ENCODE measurements around the gene LPAR4. TPM values are rescaled to one million over a fixed set of nuclear protein-coding genes. Genes with fewer than 3 reads are reported as not detected.

Gene LPAR4, protein sequence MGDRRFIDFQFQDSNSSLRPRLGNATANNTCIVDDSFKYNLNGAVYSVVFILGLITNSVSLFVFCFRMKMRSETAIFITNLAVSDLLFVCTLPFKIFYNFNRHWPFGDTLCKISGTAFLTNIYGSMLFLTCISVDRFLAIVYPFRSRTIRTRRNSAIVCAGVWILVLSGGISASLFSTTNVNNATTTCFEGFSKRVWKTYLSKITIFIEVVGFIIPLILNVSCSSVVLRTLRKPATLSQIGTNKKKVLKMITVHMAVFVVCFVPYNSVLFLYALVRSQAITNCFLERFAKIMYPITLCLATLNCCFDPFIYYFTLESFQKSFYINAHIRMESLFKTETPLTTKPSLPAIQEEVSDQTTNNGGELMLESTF
- total RNA-seq (not detected), total RNA-seq (0 to 0.28 (median 0) reads per million in 29 experiments)
- 0.07 TPM for total RNA-seq (2013)

GRCh38 chrX:78747489-78747888 is at the start of gene LPAR4:
LPAR4 (plus strand) TSS chrX:78747720; CDS start chrX:78754870, 7,150 bp downstream.
- no CpG with 5 or more reads among the region's 9 CpGs for WGBS (ENCODE audit: insufficient coverage)
- no peaks in the 10 kb centered on the region for H3K36me3 ChIP-seq (ENCODE audit: control insufficient read depth in 2 of 2, extremely low read depth in 1 of 2, insufficient read depth in 1 of 2, low read length in 1 of 2)
- peaks cover 0 to 21% of the 10 kb centered on the region in 2 donors for H3K27me3 Mint-ChIP-seq
- H3K27me3 ChIP-seq (replicated peaks in 1 of 2; ENCODE audit: control insufficient read depth in 2 of 2, extremely low read depth in 1 of 2, insufficient read depth in 2 of 2, low read length in 1 of 2), result no peaks in the 10 kb centered on the region
- H3K4me3 Mint-ChIP-seq, result no peak within 1 kb of the TSS
- H3K36me3 Mint-ChIP-seq, result no peaks in the 10 kb centered on the region
- POLR2A ChIA-PET, result interaction anchor here in 1 of 2 donors (0.6 kb wide), 1 partner anchor 916 kb away, joined by 5 read pairs; no protein-coding TSS in a partner anchor
- no peaks in the 10 kb centered on the region for H3K9me3 ChIP-seq
- no peak within 1 kb of the TSS for H3K27ac ChIP-seq (ENCODE audit: low read length)
- H3K4me1 Mint-ChIP-seq, result no peaks in the 10 kb centered on the region
- no peak within 1 kb of the TSS for H3K4me3 ChIP-seq (ENCODE audit: control insufficient read depth in 1 of 2, extremely low read depth in 1 of 2, low read length in 1 of 2)
- no peaks in the 10 kb centered on the region for H3K9me3 Mint-ChIP-seq
- H3K4me1 ChIP-seq (ENCODE audit: control insufficient read depth in 1 of 2, extremely low read depth in 1 of 2, insufficient read depth in 2 of 2, low read length in 2 of 2), result no peaks in the 10 kb centered on the region
- CTCF ChIA-PET, result no interaction called here
- DNase-seq (no peak), ATAC-seq (replicated peaks in 1 of 4) (no peak)
- no peak within 1 kb of the TSS for H3K27ac Mint-ChIP-seq

DNA sequence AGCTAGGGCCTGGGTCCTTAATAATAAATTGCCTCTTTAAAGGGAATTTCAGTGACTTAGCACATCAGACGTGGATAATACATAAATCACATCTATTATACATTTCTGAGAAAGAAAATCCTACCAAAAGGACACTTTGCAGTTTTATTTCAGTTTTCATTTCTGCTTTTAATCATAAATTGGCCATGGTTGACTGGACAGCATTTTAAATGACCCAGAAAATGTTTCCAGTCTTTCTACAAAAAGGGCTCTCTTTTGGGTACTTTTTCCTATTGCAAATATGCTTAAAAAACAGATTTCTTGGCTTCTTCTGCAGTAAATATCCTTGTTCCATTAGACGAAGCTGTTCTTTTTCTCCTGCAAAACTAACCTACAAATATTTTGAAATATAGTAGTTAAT is 41.4 kb upstream of the LPAR4 start:
- no CpG with 5 or more reads among the region's 2 CpGs for WGBS (ENCODE audit: insufficient coverage)
- Mint-ChIP-seq H3K36me3 (no peaks in the 10 kb centered on the region), H3K27me3 (peaks cover 0 to 9% of the 10 kb centered on the region in 2 donors), H3K9me3 (no peaks in the 10 kb centered on the region), H3K4me1 (no peaks in the 10 kb centered on the region), H3K4me3 (no peak overlapping the region), H3K27ac (no peak overlapping the region)
- ATAC-seq (replicated peaks in 1 of 4), result no peak
- Histone ChIP-seq H3K27me3 (replicated peaks in 1 of 2; ENCODE audit: control insufficient read depth in 2 of 2, extremely low read depth in 1 of 2, insufficient read depth in 2 of 2, low read length in 1 of 2) (no peaks in the 10 kb centered on the region), H3K9me3 (no peaks in the 10 kb centered on the region), H3K4me3 (ENCODE audit: control insufficient read depth in 1 of 2, extremely low read depth in 1 of 2, low read length in 1 of 2) (no peak overlapping the region), H3K36me3 (ENCODE audit: control insufficient read depth in 2 of 2, extremely low read depth in 1 of 2, insufficient read depth in 1 of 2, low read length in 1 of 2) (no peaks in the 10 kb centered on the region), H3K4me1 (ENCODE audit: control insufficient read depth in 1 of 2, extremely low read depth in 1 of 2, insufficient read depth in 2 of 2, low read length in 2 of 2) (no peaks in the 10 kb centered on the region), H3K27ac (ENCODE audit: low read length) (no peak overlapping the region)
- DNase-seq, result no peak
- ChIA-PET POLR2A (interaction anchor here in 1 of 2 donors (0.7 kb wide), 1 partner anchor 429 kb away, joined by 3 read pairs; no protein-coding TSS in a partner anchor), CTCF (interaction anchor here in 1 of 2 donors (0.6 kb wide), 1 partner anchor 1807 kb away, joined by 3 read pairs; no protein-coding TSS in a partner anchor)

DNA sequence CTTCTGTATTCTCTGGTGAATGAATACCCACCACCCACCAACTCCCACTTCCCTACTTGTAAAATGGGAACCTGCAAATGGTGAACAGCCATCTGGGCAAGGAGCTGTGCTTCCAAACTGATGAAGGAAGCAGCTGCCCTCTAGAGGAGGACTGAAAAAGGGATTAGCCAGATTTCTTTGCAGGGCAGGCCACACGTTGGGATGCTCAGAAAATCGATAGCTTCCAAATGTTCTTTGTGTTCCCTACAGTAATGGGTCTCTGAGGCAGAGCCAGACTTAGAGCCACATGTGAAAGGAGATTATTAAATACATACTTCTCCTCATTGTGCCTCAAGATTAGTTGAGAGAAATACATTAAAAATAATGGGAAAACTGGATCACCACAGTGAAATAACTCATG is 39.3 kb upstream of the LPAR4 start:
- ChIA-PET POLR2A (no interaction called here), CTCF (no interaction called here)
- Mint-ChIP-seq H3K27ac (no peak overlapping the region), H3K9me3 (no peaks in the 10 kb centered on the region), H3K4me1 (no peaks in the 10 kb centered on the region), H3K36me3 (no peaks in the 10 kb centered on the region), H3K4me3 (no peak overlapping the region), H3K27me3 (peaks cover 0 to 18% of the 10 kb centered on the region in 2 donors)
- DNase-seq, result no peak
- Histone ChIP-seq H3K36me3 (ENCODE audit: control insufficient read depth in 2 of 2, extremely low read depth in 1 of 2, insufficient read depth in 1 of 2, low read length in 1 of 2) (no peaks in the 10 kb centered on the region), H3K9me3 (no peaks in the 10 kb centered on the region), H3K27ac (ENCODE audit: low read length) (no peak overlapping the region), H3K4me1 (ENCODE audit: control insufficient read depth in 1 of 2, extremely low read depth in 1 of 2, insufficient read depth in 2 of 2, low read length in 2 of 2) (no peaks in the 10 kb centered on the region), H3K27me3 (replicated peaks in 1 of 2; ENCODE audit: control insufficient read depth in 2 of 2, extremely low read depth in 1 of 2, insufficient read depth in 2 of 2, low read length in 1 of 2) (no peaks in the 10 kb centered on the region), H3K4me3 (ENCODE audit: control insufficient read depth in 1 of 2, extremely low read depth in 1 of 2, low read length in 1 of 2) (no peak overlapping the region)
- WGBS (ENCODE audit: insufficient coverage), result no CpG with 5 or more reads among the region's 2 CpGs
- ATAC-seq (replicated peaks in 1 of 4), result no peak

GRCh38 chrX:78708816-78709215 is 38.7 kb upstream of the LPAR4 start:
- POLR2A ChIA-PET, result no interaction called here
- Mint-ChIP-seq H3K27ac (no peak overlapping the region), H3K36me3 (no peaks in the 10 kb centered on the region), H3K4me1 (no peaks in the 10 kb centered on the region), H3K27me3 (peaks cover 0 to 21% of the 10 kb centered on the region in 2 donors), H3K9me3 (no peaks in the 10 kb centered on the region), H3K4me3 (no peak overlapping the region)
- DNase-seq, result no peak
- Histone ChIP-seq H3K4me1 (ENCODE audit: control insufficient read depth in 1 of 2, extremely low read depth in 1 of 2, insufficient read depth in 2 of 2, low read length in 2 of 2) (no peaks in the 10 kb centered on the region), H3K27me3 (replicated peaks in 1 of 2; ENCODE audit: control insufficient read depth in 2 of 2, extremely low read depth in 1 of 2, insufficient read depth in 2 of 2, low read length in 1 of 2) (no peaks in the 10 kb centered on the region), H3K9me3 (no peaks in the 10 kb centered on the region), H3K27ac (ENCODE audit: low read length) (no peak overlapping the region), H3K4me3 (ENCODE audit: control insufficient read depth in 1 of 2, extremely low read depth in 1 of 2, low read length in 1 of 2) (no peak overlapping the region), H3K36me3 (ENCODE audit: control insufficient read depth in 2 of 2, extremely low read depth in 1 of 2, insufficient read depth in 1 of 2, low read length in 1 of 2) (no peaks in the 10 kb centered on the region)
- ATAC-seq (replicated peaks in 1 of 4), result no peak
- CTCF ChIA-PET, result no interaction called here
- WGBS (ENCODE audit: insufficient coverage), result 100% methylated on average over 1 of the region's 2 CpGs

DNA sequence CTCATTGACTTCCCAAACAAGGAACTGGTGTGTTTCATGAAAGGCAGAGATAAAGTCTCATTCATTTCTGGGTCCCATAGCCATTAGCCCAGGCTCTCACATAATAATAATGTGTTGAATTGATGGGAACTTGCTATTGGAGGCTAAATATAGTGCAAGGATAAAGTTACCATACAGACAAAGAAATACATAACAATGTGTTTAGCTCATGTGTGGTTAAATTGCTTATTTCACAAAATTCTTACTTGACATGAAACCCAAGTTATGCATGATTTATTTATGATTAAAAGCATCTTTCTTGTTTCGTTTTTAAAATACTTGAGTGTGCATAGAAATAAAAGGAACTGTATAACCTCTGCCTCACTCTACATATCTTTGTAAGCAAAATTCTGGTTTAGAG is 37.3 kb upstream of the LPAR4 start:
- H3K27me3 ChIP-seq (replicated peaks in 1 of 2; ENCODE audit: control insufficient read depth in 2 of 2, extremely low read depth in 1 of 2, insufficient read depth in 2 of 2, low read length in 1 of 2), result no peaks in the 10 kb centered on the region
- no peaks in the 10 kb centered on the region for H3K9me3 Mint-ChIP-seq
- no peak overlapping the region for H3K27ac Mint-ChIP-seq
- ATAC-seq (replicated peaks in 1 of 4) (no peak), DNase-seq (no peak)
- H3K4me1 ChIP-seq (ENCODE audit: control insufficient read depth in 1 of 2, extremely low read depth in 1 of 2, insufficient read depth in 2 of 2, low read length in 2 of 2), result no peaks in the 10 kb centered on the region
- H3K4me3 ChIP-seq (ENCODE audit: control insufficient read depth in 1 of 2, extremely low read depth in 1 of 2, low read length in 1 of 2), result no peak overlapping the region
- no peak overlapping the region for H3K27ac ChIP-seq (ENCODE audit: low read length)
- H3K9me3 ChIP-seq, result no peaks in the 10 kb centered on the region
- no peaks in the 10 kb centered on the region for H3K36me3 ChIP-seq (ENCODE audit: control insufficient read depth in 2 of 2, extremely low read depth in 1 of 2, insufficient read depth in 1 of 2, low read length in 1 of 2)
- ChIA-PET CTCF (no interaction called here), POLR2A (no interaction called here)
- no CpG with 5 or more reads among the region's 1 CpG for WGBS (ENCODE audit: insufficient coverage)
- peaks cover 0 to 21% of the 10 kb centered on the region in 2 donors for H3K27me3 Mint-ChIP-seq
- peaks cover 0 to 2% (median 1%) of the 10 kb centered on the region in 3 donors for H3K4me1 Mint-ChIP-seq
- H3K4me3 Mint-ChIP-seq, result no peak overlapping the region
- no peaks in the 10 kb centered on the region for H3K36me3 Mint-ChIP-seq

GRCh38 chrX:78712336-78712735 is 35.2 kb upstream of the LPAR4 start:
- Mint-ChIP-seq H3K9me3 (peaks cover 0 to 4% (median 0%) of the 10 kb centered on the region in 3 donors), H3K27me3 (peaks cover 0 to 26% of the 10 kb centered on the region in 2 donors), H3K36me3 (peaks cover 3% of the 10 kb centered on the region), H3K27ac (no peak overlapping the region), H3K4me1 (peaks cover 0 to 2% (median 1%) of the 10 kb centered on the region in 3 donors), H3K4me3 (no peak overlapping the region)
- H3K4me1 ChIP-seq (ENCODE audit: control insufficient read depth in 1 of 2, extremely low read depth in 1 of 2, insufficient read depth in 2 of 2, low read length in 2 of 2), result no peaks in the 10 kb centered on the region
- no peaks in the 10 kb centered on the region for H3K27me3 ChIP-seq (replicated peaks in 1 of 2; ENCODE audit: control insufficient read depth in 2 of 2, extremely low read depth in 1 of 2, insufficient read depth in 2 of 2, low read length in 1 of 2)
- ChIA-PET CTCF (no interaction called here), POLR2A (no interaction called here)
- DNase-seq (no peak), ATAC-seq (replicated peaks in 1 of 4) (no peak)
- H3K27ac ChIP-seq (ENCODE audit: low read length), result no peak overlapping the region
- H3K36me3 ChIP-seq (ENCODE audit: control insufficient read depth in 2 of 2, extremely low read depth in 1 of 2, insufficient read depth in 1 of 2, low read length in 1 of 2), result no peaks in the 10 kb centered on the region
- WGBS (ENCODE audit: insufficient coverage), result no CpG with 5 or more reads among the region's 1 CpG
- no peak overlapping the region for H3K4me3 ChIP-seq (ENCODE audit: control insufficient read depth in 1 of 2, extremely low read depth in 1 of 2, low read length in 1 of 2)
- H3K9me3 ChIP-seq, result no peaks in the 10 kb centered on the region
